ENCODE results near the gene LCK. TPM values are rescaled to one million over a fixed set of nuclear protein-coding genes. Genes with fewer than 3 reads are reported as not detected.

Gene LCK
- total RNA-seq, 1 experiment from 2014 or later: 0.43 TPM

Other genes starting within 250 kb of the LCK start
- gene KHDRBS1, start 237.4 kb upstream of the LCK start, total RNA-seq (2014; rRNA removed; shearing (Covaris generic)): 128 and 138 TPM in 2 replicates
- gene TMEM39B, start 178.3 kb upstream of the LCK start, total RNA-seq (2014; rRNA removed; shearing (Covaris generic)): 11.1 and 11.6 TPM in 2 replicates
- 55.1 and 56.4 TPM in 2 replicates for gene KPNA6, start 143.2 kb upstream of the LCK start, total RNA-seq (2014; rRNA removed; shearing (Covaris generic))
- gene TXLNA, start 71.6 kb upstream of the LCK start, total RNA-seq (2014; rRNA removed; shearing (Covaris generic)): 82.6 and 83.5 TPM in 2 replicates
- gene CCDC28B, start 50.7 kb upstream of the LCK start, total RNA-seq (2014; rRNA removed; shearing (Covaris generic)): 8.8 and 11.3 TPM in 2 replicates
- gene IQCC, start 45.6 kb upstream of the LCK start, total RNA-seq (2014; rRNA removed; shearing (Covaris generic)): 5.6 and 6.1 TPM in 2 replicates
- not detected in 2 replicates for gene DCDC2B, start 42.2 kb upstream of the LCK start, total RNA-seq (2014; rRNA removed; shearing (Covaris generic))
- gene TMEM234, start 28.9 kb upstream of the LCK start, total RNA-seq (2014; rRNA removed; shearing (Covaris generic)): 8.7 and 9.9 TPM in 2 replicates
- gene EIF3I, start 28.9 kb upstream of the LCK start, total RNA-seq (2014; rRNA removed; shearing (Covaris generic)): 290 and 295 TPM in 2 replicates
- not detected in 2 replicates for gene FAM167B, start 4.0 kb upstream of the LCK start, total RNA-seq (2014; rRNA removed; shearing (Covaris generic))
- gene HDAC1, start 40.8 kb downstream of the LCK start, total RNA-seq (2014; rRNA removed; shearing (Covaris generic)): 156 and 160 TPM in 2 replicates
- gene MARCKSL1, start 85.0 kb downstream of the LCK start, total RNA-seq (2014; rRNA removed; shearing (Covaris generic)): 207 and 208 TPM in 2 replicates
- gene FAM229A, start 111.2 kb downstream of the LCK start, total RNA-seq (2014; rRNA removed; shearing (Covaris generic)): 2.1 and 4.2 TPM in 2 replicates
- gene TSSK3, start 111.3 kb downstream of the LCK start, total RNA-seq (2014; rRNA removed; shearing (Covaris generic)): 1.0 and 1.2 TPM in 2 replicates
- 49.4 and 54.5 TPM in 2 replicates for gene BSDC1, start 143.2 kb downstream of the LCK start, total RNA-seq (2014; rRNA removed; shearing (Covaris generic))
- gene ZBTB8B, start 213.8 kb downstream of the LCK start, total RNA-seq (2014; rRNA removed; shearing (Covaris generic)): not detected in 2 replicates

All from SJCRH30 (cell line).